GM19240 (cell line): ENCODE results near the gene IGSF3.

Experiments used
- DNase-seq: peaks from one replicate; pipeline ENCODE4 v3.0.0; 2011; ENCODE audit warnings: low spot score; ENCODE audit not compliant: insufficient read length

Gene IGSF3

GRCh38 chr1:116560704-116561490, 106.6 kb downstream of the IGSF3 start:
- DNase-seq: no peak

- DNase-seq: no peak
Measured at GRCh38 chr1:116559304-116559761, 108.2 kb downstream of the IGSF3 start.

DNA sequence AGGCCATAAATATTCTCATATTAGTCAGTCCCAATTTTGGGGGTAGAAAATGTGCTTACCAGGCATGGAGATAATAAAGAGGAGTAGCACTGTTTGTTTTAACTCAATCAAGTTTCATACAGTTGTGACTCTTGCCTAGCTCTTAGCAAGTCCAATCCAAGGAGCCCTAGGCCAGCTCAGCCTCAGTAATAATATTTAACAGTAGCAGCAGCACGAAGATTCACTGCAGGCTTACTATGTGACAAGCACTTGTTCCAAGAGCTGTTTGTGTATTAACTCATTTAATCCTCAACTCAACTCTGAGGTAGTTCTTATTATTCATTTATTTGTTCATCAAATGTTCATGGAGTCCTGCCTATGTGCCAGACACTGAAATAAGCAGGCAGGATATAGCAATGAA, 109.0 kb downstream of the IGSF3 start:
- no peak for DNase-seq

DNA sequence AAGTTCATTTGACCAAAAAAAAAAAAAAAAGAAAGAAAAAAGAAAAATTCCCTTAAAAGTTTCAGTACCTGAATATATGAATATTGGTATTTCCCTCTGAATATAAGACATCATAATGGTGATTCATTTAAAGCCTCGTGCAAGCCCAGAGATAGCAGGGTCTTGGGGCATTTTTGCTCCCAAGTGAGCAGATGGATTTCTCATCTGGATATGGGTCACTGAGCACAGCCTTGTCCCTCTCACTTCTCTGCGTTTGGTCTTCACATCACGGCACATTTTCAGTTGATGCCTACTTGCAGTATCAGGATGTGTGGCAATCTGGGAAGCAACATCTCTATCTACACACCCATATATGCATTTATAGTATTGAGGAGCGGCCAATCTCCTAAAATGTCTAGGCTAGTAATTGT, 109.4 kb downstream of the IGSF3 start:
- no peak for DNase-seq

DNA sequence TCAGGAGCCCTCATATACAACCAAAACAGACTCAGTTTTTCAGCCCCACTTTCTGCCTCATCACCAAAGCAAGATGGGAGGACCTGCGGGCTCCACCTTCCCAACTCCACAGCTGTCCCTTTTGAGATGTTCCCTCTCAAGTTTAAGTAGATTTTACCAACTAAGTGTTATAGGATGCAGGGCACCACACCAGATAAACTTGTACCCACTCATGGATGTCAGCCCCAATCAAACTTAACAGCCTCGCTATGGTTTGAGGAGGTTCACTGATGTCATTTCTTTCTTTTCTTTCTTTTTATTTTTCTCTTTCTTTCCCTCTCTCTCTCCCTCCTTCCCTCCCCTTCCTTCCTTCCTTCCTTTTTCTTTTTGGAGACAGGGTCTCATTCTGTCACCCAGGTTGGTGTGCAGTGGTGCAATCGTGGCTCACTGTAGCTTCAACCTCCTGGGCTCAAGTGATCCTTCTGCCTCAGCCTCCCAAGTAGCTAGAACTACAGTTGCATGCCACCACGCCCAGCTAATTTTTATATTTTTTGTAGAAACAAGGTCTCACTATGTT, 110.1 kb downstream of the IGSF3 start:
- no peak for DNase-seq

GRCh38 chr1:116556289-116557006, 111.1 kb downstream of the IGSF3 start:
- DNase-seq: no peak

GRCh38 chr1:116554924-116555323, 112.6 kb downstream of the IGSF3 start:
- DNase-seq: no peak

GRCh38 chr1:116553386-116554115, 114.0 kb downstream of the IGSF3 start:
- DNase-seq: no peak

GRCh38 chr1:116546354-116546977, 121.1 kb downstream of the IGSF3 start:
- no peak for DNase-seq

- DNase-seq: no peak
Measured at GRCh38 chr1:116545359-116545705, 122.2 kb downstream of the IGSF3 start.

DNA sequence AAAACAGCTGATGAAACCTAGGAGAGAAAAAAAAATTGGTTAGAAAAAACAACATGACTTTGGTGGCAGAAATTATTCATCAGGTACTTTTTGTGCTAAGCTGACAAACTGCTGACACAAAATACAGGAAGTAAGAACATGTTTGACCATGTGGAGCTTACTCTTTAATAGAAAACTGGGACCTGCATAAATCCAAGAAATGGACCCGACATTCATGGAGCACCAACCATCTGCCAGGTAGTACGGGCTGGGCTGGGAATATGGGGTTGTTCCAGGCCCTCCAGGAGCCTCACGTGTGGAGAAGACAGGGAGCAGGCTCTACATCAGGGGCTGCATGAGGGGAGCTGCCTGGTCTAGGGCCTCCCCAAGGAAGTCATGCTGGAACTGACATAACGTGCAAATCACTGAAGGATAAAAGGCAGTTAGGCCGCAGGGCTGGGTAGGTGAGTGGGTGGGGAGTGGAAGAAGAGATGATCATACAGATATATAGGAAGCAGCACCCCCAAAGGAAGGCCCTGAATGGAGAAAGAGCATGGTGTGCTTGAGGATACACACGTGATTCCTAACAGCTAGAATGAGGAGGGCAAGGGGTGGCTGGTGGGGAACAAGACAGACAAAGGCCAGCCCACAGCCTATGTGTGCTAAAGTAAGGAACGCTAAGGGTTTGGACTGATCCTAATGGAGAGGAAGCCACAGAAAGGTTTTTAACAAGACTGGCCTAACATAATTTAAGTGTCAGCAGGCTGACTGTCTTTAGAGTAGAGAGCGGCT, 122.8 kb downstream of the IGSF3 start:
- DNase-seq: no peak

- DNase-seq: no peak
Measured at GRCh38 chr1:116540088-116540487, 127.4 kb downstream of the IGSF3 start.

DNA sequence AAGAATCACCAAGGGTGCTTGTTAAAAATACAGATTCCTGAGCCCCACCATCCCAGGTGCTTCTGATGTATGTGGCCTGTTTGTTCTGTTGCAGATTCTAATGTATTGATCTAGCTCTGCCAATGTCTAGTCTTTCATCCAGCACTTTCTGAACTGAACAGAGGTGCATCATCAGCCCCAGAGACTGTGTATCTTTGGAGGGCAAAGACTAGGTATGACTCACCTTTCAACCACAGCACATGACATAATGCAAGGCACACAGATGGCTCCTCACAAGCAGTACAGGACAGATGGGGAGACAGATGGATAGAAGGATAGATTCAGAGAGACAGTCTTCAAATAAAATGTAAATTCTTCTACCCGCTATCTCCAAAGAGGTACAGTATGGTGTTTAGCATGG, 129.0 kb downstream of the IGSF3 start:
- no peak for DNase-seq

DNA sequence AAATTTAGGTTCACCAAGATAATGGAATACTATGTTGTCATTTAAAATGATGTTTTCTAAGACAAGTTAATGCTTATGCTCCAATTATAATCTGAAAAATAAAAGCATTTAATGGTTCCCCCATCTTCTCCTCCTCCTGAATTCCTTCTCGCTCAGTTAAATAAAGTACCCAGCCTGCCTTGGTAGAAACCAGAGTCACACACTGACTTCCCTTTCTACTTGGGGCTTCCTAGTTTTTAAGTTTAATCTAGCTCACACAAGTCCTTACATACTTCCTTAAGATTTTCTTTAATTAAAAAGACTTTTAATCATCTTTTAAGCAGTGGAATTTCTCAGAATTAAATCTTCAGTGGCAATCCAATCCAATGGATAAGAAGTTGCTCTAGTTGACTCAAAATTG, 129.6 kb downstream of the IGSF3 start:
- DNase-seq: no peak

- DNase-seq: no peak
Measured at GRCh38 chr1:116537040-116537831, 130.3 kb downstream of the IGSF3 start.

GRCh38 chr1:116534014-116534739, 133.4 kb downstream of the IGSF3 start:
- no peak for DNase-seq

GRCh38 chr1:116533429-116533820, 134.1 kb downstream of the IGSF3 start:
- no peak for DNase-seq

- DNase-seq: no peak
Measured at GRCh38 chr1:116532671-116533428, 134.7 kb downstream of the IGSF3 start.
